Measurements from ENCODE around the gene NUP133. TPM values are rescaled to one million over a fixed set of nuclear protein-coding genes. Genes with fewer than 3 reads are reported as not detected.

NUP133 gene
- total RNA-seq, 2 donors from 2014 or later = 67.8 to 68.4 TPM

DNA sequence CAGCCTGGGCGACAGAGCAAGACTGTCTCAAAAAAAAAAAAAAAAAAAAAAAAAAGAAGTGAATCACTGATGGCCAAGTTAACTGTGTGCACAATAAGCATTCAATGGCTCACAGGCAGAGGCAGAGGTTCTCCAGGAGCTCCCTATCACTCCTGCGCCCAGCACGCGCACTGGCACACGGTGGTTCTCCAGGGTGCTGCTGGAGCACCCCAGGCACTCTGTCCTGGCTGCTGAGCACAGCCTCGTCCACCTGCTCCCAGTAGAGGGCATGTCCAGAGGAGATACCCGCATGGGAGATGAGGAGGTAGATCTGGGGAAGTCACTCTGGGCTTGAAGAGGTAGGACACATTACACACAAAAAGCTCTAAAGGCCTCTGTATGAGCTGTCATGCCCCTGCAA, 21.5 kb upstream of the NUP133 start:
- Histone ChIP-seq H3K9ac (ENCODE audit: extremely low read depth, low read length, poor library complexity, severe bottlenecking) (no peak overlapping the region), H3K9me3 (ENCODE audit: control insufficient read depth, low read length) (no peaks in the 10 kb centered on the region), H3K27me3 (ENCODE audit: control insufficient read depth, insufficient read depth, low read length, poor library complexity, severe bottlenecking) (no peaks in the 10 kb centered on the region), H3K4me3 (ENCODE audit: low read length) (no peak overlapping the region), H3K4me1 (ENCODE audit: control insufficient read depth, insufficient read depth, low read length) (no peaks in the 10 kb centered on the region), H3K36me3 (ENCODE audit: control insufficient read depth, insufficient read depth, low read length) (peaks cover 53% of the 10 kb centered on the region), H3K27ac (ENCODE audit: low read depth, low read length) (no peak overlapping the region)
- Mint-ChIP-seq H3K9me3 (no peaks in the 10 kb centered on the region), H3K36me3 (ENCODE audit: low read depth) (peaks cover 65% of the 10 kb centered on the region), H3K27ac (no peak overlapping the region), H3K4me1 (no peaks in the 10 kb centered on the region), H3K4me3 (no peak overlapping the region), H3K27me3 (ENCODE audit: insufficient read depth) (no peaks in the 10 kb centered on the region)
- WGBS, 2 experiments (ENCODE audit: insufficient coverage in 1 of 2, insufficient read length in 1 of 2) = 88 to 94% methylated on average over 1 to 7 of the region's 7 CpGs
- no peak for DNase-seq
- TF ChIP-seq, protein P1, sequence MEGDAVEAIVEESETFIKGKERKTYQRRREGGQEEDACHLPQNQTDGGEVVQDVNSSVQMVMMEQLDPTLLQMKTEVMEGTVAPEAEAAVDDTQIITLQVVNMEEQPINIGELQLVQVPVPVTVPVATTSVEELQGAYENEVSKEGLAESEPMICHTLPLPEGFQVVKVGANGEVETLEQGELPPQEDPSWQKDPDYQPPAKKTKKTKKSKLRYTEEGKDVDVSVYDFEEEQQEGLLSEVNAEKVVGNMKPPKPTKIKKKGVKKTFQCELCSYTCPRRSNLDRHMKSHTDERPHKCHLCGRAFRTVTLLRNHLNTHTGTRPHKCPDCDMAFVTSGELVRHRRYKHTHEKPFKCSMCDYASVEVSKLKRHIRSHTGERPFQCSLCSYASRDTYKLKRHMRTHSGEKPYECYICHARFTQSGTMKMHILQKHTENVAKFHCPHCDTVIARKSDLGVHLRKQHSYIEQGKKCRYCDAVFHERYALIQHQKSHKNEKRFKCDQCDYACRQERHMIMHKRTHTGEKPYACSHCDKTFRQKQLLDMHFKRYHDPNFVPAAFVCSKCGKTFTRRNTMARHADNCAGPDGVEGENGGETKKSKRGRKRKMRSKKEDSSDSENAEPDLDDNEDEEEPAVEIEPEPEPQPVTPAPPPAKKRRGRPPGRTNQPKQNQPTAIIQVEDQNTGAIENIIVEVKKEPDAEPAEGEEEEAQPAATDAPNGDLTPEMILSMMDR (conservative IDR thresholded peaks at IDR 0.05) = no peak

DNA sequence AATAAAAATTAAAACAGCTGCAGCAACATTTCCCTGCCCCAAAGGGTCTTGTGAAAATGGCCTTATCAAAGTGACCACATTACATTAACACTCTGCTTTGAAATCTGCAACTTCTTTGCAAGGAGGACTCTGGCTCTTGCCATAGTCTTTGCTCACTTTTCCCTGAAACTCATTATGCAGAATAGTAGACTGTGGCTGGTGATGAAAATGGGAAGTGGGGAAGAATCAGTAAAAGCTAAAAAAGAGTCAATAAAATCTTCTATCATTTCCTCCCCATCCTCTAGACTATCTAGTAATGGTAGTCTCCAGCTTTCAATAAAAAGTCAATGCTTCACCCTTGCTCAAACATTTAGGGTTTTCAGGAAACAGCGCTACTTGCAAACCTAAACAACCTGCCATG, 18.6 kb upstream of the NUP133 start:
- H3K4me1 ChIP-seq (ENCODE audit: control insufficient read depth, insufficient read depth, low read length) = no peaks in the 10 kb centered on the region
- TF ChIP-seq, protein P1 (conservative IDR thresholded peaks at IDR 0.05) = no peak

DNA sequence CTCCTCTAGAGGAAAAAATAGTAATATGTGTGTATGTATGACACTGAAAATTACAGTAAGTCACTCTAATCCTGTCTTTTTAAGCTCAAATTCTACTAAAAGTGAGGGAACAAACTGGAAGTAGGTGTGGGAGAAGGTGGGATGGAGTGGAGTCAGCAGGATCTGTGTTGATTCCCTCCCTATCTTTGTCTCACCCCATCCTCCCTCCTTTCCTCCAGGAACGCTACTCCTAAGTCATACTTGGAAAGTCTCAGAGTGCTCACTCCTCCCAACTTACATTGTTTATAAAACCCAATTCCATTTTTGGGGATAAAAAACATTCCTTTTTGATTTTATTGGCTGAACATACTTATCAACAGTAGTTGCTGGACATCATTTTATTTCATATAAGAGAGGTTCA, 14.9 kb upstream of the NUP133 start:
- H3K4me1 Mint-ChIP-seq = no peaks in the 10 kb centered on the region
- H3K9ac ChIP-seq (ENCODE audit: extremely low read depth, low read length, poor library complexity, severe bottlenecking) = no peak overlapping the region
- DNase-seq = no peak
- 80 to 97% methylated on average over 1 of the region's 1 CpG for WGBS, 2 experiments (ENCODE audit: insufficient coverage in 1 of 2, insufficient read length in 1 of 2)
- TF ChIP-seq, protein P1 (conservative IDR thresholded peaks at IDR 0.05) = no peak
- H3K9me3 Mint-ChIP-seq = no peaks in the 10 kb centered on the region
- no peaks in the 10 kb centered on the region for H3K9me3 ChIP-seq (ENCODE audit: control insufficient read depth, low read length)
- H3K36me3 Mint-ChIP-seq (ENCODE audit: low read depth) = peaks cover 48% of the 10 kb centered on the region
- H3K4me3 Mint-ChIP-seq = no peak overlapping the region
- H3K36me3 ChIP-seq (ENCODE audit: control insufficient read depth, insufficient read depth, low read length) = peaks cover 57% of the 10 kb centered on the region
- no peaks in the 10 kb centered on the region for H3K4me1 ChIP-seq (ENCODE audit: control insufficient read depth, insufficient read depth, low read length)
- no peaks in the 10 kb centered on the region for H3K27me3 Mint-ChIP-seq (ENCODE audit: insufficient read depth)
- no peak overlapping the region for H3K4me3 ChIP-seq (ENCODE audit: low read length)
- H3K27ac ChIP-seq (ENCODE audit: low read depth, low read length) = no peak overlapping the region
- H3K27me3 ChIP-seq (ENCODE audit: control insufficient read depth, insufficient read depth, low read length, poor library complexity, severe bottlenecking) = no peaks in the 10 kb centered on the region
- H3K27ac Mint-ChIP-seq = no peak overlapping the region

More for the DNA sequence above, 18.6 kb upstream of the NUP133 start:
- H3K4me3 Mint-ChIP-seq = no peak overlapping the region
- H3K36me3 ChIP-seq (ENCODE audit: control insufficient read depth, insufficient read depth, low read length) = peaks cover 60% of the 10 kb centered on the region
- H3K9me3 ChIP-seq (ENCODE audit: control insufficient read depth, low read length) = no peaks in the 10 kb centered on the region
- 95% methylated on average over 1 of the region's 1 CpG; no CpG with 5 or more reads in 1 of the 2 experiments for WGBS, 2 experiments (ENCODE audit: insufficient coverage in 1 of 2, insufficient read length in 1 of 2)
- H3K4me1 Mint-ChIP-seq = no peaks in the 10 kb centered on the region
- no peaks in the 10 kb centered on the region for H3K27me3 Mint-ChIP-seq (ENCODE audit: insufficient read depth)
- no peak overlapping the region for H3K27ac ChIP-seq (ENCODE audit: low read depth, low read length)
- H3K27me3 ChIP-seq (ENCODE audit: control insufficient read depth, insufficient read depth, low read length, poor library complexity, severe bottlenecking) = no peaks in the 10 kb centered on the region
- no peak overlapping the region for H3K9ac ChIP-seq (ENCODE audit: extremely low read depth, low read length, poor library complexity, severe bottlenecking)
- no peaks in the 10 kb centered on the region for H3K9me3 Mint-ChIP-seq
- no peak overlapping the region for H3K27ac Mint-ChIP-seq
- peaks cover 68% of the 10 kb centered on the region for H3K36me3 Mint-ChIP-seq (ENCODE audit: low read depth)
- DNase-seq = no peak
- H3K4me3 ChIP-seq (ENCODE audit: low read length) = no peak overlapping the region

All from endodermal cell (in vitro differentiated cells).